Erythroblast (primary cell): ENCODE data around the gene EFNB2.

Source experiments
- DNase-seq, 2 experiments: peaks; one replicate each; lab custom pipeline; 2025; lab: John Stamatoyannopoulos, UW
- GATA1 ChIP-seq: IDR thresholded peaks from 2 replicates; pipeline ENCODE4 v1.6.1; 2011; ENCODE audit warnings: low read depth, mild to moderate bottlenecking, control low read depth, low read length, moderate library complexity
- POLR2A ChIP-seq: IDR thresholded peaks from 2 replicates; pipeline ENCODE4 v1.6.1; 2011; ENCODE audit warnings: mild to moderate bottlenecking, low read length

EFNB2 gene

GRCh38 chr13:106525865-106526264, 9.6 kb downstream of the EFNB2 start:
- DNase-seq: no peak
- no peak for TF ChIP-seq POLR2A
- no peak for TF ChIP-seq GATA1

GRCh38 chr13:106524108-106524507, 11.4 kb downstream of the EFNB2 start:
- no peak for TF ChIP-seq GATA1
- TF ChIP-seq POLR2A: no peak
- DNase-seq: no peak

DNA sequence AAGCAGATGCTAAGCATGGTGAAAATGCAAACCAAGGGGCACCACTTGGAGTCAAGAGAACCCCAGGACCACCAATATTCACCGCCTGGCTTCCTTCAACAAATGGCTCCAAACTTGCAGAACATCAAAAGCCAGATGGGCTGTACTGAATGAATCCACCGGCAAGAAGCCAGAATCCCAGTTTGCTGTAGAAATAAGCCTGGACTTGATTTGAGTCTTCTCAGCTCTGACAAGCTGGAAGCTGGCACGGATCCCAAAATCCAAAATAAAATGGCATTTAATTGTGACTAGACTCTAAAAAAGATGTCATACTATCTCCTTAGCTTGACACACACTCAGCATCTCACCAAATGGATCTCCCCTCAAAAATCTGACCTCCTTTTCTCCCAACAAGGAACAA, 11.9 kb downstream of the EFNB2 start:
- DNase-seq: no peak
- TF ChIP-seq GATA1 (no peak), POLR2A (no peak)

- TF ChIP-seq POLR2A (no peak), GATA1 (no peak)
- DNase-seq: no peak
Measured at GRCh38 chr13:106522898-106523525, 12.4 kb downstream of the EFNB2 start.

DNA sequence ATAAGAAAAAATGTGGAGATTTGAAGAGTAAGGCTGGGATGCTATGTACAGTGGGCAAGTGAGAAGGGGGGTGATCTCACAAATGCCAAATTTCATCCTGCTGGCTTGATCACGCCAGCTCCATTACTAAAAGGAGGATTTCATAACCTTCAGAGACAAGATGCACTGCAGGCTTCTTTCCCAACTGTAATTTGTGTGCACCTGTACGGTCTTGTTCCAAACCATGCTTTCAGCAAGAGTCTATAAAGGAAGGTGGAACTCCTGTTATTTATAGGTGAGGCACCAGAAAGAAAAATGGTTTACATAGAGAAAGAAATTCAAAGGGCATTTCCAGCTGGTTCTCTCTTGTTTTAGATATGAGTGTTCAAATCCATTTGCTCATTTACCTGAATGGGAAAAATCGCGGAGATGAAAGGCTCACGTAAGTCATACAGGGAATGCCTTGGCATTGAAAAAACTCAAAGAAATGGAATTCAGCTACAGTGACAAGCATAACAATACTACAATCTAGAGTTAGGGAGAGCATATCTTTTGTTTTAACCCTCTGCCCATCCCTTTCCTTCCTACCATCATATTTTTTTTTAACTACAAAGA, 13.3 kb downstream of the EFNB2 start:
- no peak for DNase-seq
- TF ChIP-seq GATA1: no peak
- no peak for TF ChIP-seq POLR2A

DNA sequence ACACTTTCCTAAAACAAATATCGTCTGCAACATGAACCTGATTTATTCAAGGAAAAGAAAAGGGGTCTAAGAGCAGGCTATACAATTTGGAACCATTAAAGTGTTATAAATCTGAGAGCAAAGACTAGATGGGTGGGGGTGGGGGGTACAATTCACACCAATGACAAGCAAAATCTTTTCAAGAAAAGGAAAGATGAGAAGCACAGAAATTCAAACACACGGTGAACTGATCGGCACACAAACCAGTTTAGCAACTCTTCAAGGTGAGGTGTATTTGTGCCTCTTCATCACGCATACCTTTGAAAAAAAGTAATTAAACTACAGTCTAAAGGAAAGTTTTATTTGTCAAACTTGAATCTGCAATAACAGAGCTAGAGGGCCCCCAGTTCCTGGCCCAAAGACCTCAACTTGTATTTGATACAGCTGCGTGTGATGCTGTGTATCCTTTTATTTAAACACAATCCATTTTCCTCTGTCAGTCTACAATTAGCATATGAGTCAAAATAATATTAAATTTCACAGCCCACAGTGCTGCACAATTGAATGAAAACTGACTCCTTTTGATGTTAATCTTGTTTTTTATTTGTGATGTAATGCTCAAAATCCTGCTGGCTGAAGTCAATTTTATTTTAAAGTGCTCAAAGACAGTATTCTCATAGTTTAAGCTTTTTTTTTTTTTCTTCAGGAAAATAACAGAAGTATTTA, 14.2 kb downstream of the EFNB2 start:
- no peak for DNase-seq
- no peak for TF ChIP-seq GATA1
- no peak for TF ChIP-seq POLR2A

DNA sequence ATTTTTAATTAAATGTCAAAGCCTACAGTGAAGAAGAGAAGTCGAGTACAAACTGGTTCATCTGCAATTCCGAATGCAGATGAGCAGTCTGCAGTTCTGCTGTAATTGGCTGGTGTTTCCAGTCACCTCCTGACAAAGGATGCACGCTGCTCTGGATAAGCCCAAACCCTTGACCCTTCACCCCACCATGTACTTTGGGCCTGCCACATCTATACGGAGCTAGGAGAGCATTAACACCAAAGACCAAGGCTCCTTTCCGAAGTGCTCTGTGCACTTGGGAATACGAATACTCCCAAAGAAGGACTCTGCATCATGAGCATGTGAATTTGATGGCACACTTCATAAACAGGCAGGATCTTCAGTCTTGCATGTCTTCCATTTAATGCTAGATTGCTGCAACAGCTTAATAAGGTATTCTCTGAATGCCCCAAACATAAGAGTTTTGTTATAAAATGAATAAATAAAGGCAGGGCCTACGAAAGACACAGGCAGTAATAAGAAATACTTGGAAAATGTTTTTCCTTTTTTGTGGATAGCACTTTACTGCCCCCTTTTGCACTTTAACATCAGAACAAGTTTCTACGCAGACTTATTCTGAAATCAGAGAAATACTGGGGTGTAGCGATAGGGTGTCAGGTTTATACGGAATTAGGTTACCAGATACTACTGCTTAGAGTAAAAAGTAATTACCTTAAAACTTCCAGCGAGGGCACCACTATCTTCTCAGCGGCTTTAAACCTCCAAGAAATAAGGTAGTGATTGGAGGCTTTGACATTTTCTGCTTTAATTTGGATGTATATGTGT, 15.0 kb downstream of the EFNB2 start:
- DNase-seq: no peak
- no peak for TF ChIP-seq GATA1
- no peak for TF ChIP-seq POLR2A

DNA sequence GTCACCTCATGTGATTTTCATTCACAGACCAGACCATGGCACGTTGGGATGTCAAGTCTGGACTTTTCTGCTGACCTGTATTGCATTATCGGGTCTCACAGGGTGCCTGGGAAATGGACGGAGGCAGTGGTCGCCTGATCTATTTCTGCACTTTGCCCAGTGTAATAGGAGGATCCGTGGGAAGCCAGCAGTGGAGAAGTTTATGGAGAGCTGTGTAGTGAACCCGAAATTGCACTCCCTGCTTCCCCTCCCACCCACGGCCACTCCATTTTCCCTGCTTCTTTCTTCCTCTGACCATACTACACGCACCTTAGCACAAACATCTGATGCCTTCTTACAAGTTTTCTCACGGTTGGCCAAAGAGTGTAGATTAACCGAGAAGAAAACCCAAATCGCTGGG, 16.9 kb downstream of the EFNB2 start:
- no peak for DNase-seq
- TF ChIP-seq GATA1: no peak
- TF ChIP-seq POLR2A: no peak

GRCh38 chr13:106517109-106517847, 18.2 kb downstream of the EFNB2 start:
- DNase-seq: no peak
- TF ChIP-seq POLR2A (no peak), GATA1 (no peak)

DNA sequence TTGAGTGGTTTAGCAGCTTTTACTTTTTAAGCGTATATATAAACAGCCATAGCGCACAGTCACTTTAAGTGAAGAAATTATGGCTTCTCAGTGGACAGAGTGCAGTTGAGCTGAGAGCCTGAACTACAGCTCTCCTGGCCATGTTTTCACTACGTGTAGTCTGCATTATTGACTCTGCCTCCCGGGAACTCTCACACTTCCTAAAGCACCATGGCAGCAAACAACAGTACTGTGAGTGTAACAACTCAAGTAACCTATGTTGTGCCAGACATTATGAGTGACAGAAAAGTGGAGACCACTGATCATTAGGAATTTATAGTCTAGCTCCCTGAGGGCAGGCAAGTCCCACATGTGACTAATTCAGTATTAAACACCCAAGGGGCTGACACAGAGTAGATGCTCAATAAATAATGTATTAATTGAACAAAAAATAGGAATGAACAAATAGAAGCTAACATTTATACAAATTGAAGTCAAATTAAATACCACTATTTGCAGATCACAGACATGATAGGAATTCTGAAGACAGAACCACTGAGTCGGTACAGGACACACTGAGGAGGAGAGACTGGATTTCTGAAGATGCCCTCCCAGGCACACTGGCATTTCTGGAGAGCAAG, 19.7 kb downstream of the EFNB2 start:
- no peak for DNase-seq
- TF ChIP-seq POLR2A (no peak), GATA1 (no peak)

GRCh38 chr13:106514928-106515634, 20.4 kb downstream of the EFNB2 start:
- no peak for DNase-seq
- TF ChIP-seq GATA1 (no peak), POLR2A (no peak)

- TF ChIP-seq POLR2A: no peak
- TF ChIP-seq GATA1: no peak
- no peak for DNase-seq
Measured at GRCh38 chr13:106513025-106513983, 22.2 kb downstream of the EFNB2 start.
